ENCODE results near the gene PCDH9.

PCDH9 gene

GRCh38 chr13:66837246-66837645, 392.9 kb downstream of the PCDH9 start:
- H3K4me3 Mint-ChIP-seq, result no peak overlapping the region

GRCh38 chr13:66835040-66835628, 395.0 kb downstream of the PCDH9 start:
- Mint-ChIP-seq H3K4me3 (no peak overlapping the region), H3K36me3 (ENCODE audit: low read depth) (no peaks in the 10 kb centered on the region), H3K4me1 (no peaks in the 10 kb centered on the region), H3K27me3 (no peaks in the 10 kb centered on the region), H3K27ac (no peak overlapping the region), H3K9me3 (no peaks in the 10 kb centered on the region)
- ATAC-seq, result no peak
- no peak for DNase-seq

More at GRCh38 chr13:66837246-66837645, 392.9 kb downstream of the PCDH9 start:
- Mint-ChIP-seq H3K27me3 (no peaks in the 10 kb centered on the region), H3K36me3 (ENCODE audit: low read depth) (no peaks in the 10 kb centered on the region), H3K27ac (no peak overlapping the region), H3K4me1 (no peaks in the 10 kb centered on the region), H3K9me3 (no peaks in the 10 kb centered on the region)
- DNase-seq (no peak), ATAC-seq (no peak)

GRCh38 chr13:66830940-66831716, 399.0 kb downstream of the PCDH9 start:
- Mint-ChIP-seq H3K4me1 (no peaks in the 10 kb centered on the region), H3K4me3 (no peak overlapping the region), H3K36me3 (ENCODE audit: low read depth) (no peaks in the 10 kb centered on the region), H3K27me3 (no peaks in the 10 kb centered on the region), H3K9me3 (no peaks in the 10 kb centered on the region), H3K27ac (no peak overlapping the region)
- no peak for DNase-seq
- ATAC-seq, result no peak

GRCh38 chr13:66829803-66830202, 400.3 kb downstream of the PCDH9 start:
- Mint-ChIP-seq H3K4me1 (no peaks in the 10 kb centered on the region), H3K36me3 (ENCODE audit: low read depth) (no peaks in the 10 kb centered on the region), H3K9me3 (no peaks in the 10 kb centered on the region), H3K27me3 (no peaks in the 10 kb centered on the region), H3K27ac (no peak overlapping the region), H3K4me3 (no peak overlapping the region)
- DNase-seq (no peak), ATAC-seq (no peak)

GRCh38 chr13:66826398-66826797, 403.7 kb downstream of the PCDH9 start:
- Mint-ChIP-seq H3K4me1 (no peaks in the 10 kb centered on the region), H3K4me3 (no peak overlapping the region), H3K9me3 (no peaks in the 10 kb centered on the region), H3K27me3 (no peaks in the 10 kb centered on the region), H3K27ac (no peak overlapping the region), H3K36me3 (ENCODE audit: low read depth) (no peaks in the 10 kb centered on the region)
- ATAC-seq (no peak), DNase-seq (no peak)

GRCh38 chr13:66821551-66821950, 408.6 kb downstream of the PCDH9 start:
- Mint-ChIP-seq H3K27ac (no peak overlapping the region), H3K4me1 (no peaks in the 10 kb centered on the region), H3K9me3 (no peaks in the 10 kb centered on the region), H3K36me3 (ENCODE audit: low read depth) (no peaks in the 10 kb centered on the region), H3K27me3 (no peaks in the 10 kb centered on the region), H3K4me3 (no peak overlapping the region)
- ATAC-seq (no peak), DNase-seq (no peak)

- Mint-ChIP-seq H3K27me3 (no peaks in the 10 kb centered on the region), H3K9me3 (peaks cover 26% of the 10 kb centered on the region), H3K4me1 (no peaks in the 10 kb centered on the region), H3K36me3 (ENCODE audit: low read depth) (no peaks in the 10 kb centered on the region), H3K27ac (no peak overlapping the region), H3K4me3 (no peak overlapping the region)
- no peak for ATAC-seq
- DNase-seq, result no peak
Measured at GRCh38 chr13:66811455-66811854, 418.7 kb downstream of the PCDH9 start.

- Mint-ChIP-seq H3K36me3 (ENCODE audit: low read depth) (no peaks in the 10 kb centered on the region), H3K9me3 (peaks cover 19% of the 10 kb centered on the region), H3K4me3 (no peak overlapping the region), H3K27me3 (no peaks in the 10 kb centered on the region), H3K27ac (no peak overlapping the region), H3K4me1 (no peaks in the 10 kb centered on the region)
- ATAC-seq (no peak), DNase-seq (no peak)
Measured at GRCh38 chr13:66809485-66809884, 420.7 kb downstream of the PCDH9 start.

GRCh38 chr13:66807251-66807650, 422.9 kb downstream of the PCDH9 start:
- Mint-ChIP-seq H3K27ac (no peak overlapping the region), H3K9me3 (peaks cover 7% of the 10 kb centered on the region), H3K36me3 (ENCODE audit: low read depth) (no peaks in the 10 kb centered on the region), H3K4me1 (no peaks in the 10 kb centered on the region), H3K4me3 (no peak overlapping the region), H3K27me3 (no peaks in the 10 kb centered on the region)
- ATAC-seq, result no peak
- DNase-seq, result no peak

- H3K4me1 Mint-ChIP-seq, result no peaks in the 10 kb centered on the region
- no peaks in the 10 kb centered on the region for H3K9me3 Mint-ChIP-seq
- no peaks in the 10 kb centered on the region for H3K27me3 Mint-ChIP-seq
- DNase-seq (no peak), ATAC-seq (no peak)
- no peaks in the 10 kb centered on the region for H3K36me3 Mint-ChIP-seq (ENCODE audit: low read depth)
- no peak overlapping the region for H3K4me3 Mint-ChIP-seq
- H3K27ac Mint-ChIP-seq, result no peak overlapping the region
Measured at GRCh38 chr13:66805657-66806056, 424.5 kb downstream of the PCDH9 start.

- Mint-ChIP-seq H3K36me3 (ENCODE audit: low read depth) (no peaks in the 10 kb centered on the region), H3K27ac (no peak overlapping the region), H3K9me3 (peaks cover 6% of the 10 kb centered on the region), H3K4me1 (no peaks in the 10 kb centered on the region), H3K27me3 (no peaks in the 10 kb centered on the region), H3K4me3 (no peak overlapping the region)
- DNase-seq (no peak), ATAC-seq (no peak)
Measured at GRCh38 chr13:66803808-66804456, 426.2 kb downstream of the PCDH9 start.

GRCh38 chr13:66803013-66803807, 426.9 kb downstream of the PCDH9 start:
- no peak for ATAC-seq
- H3K27me3 Mint-ChIP-seq, result no peaks in the 10 kb centered on the region
- H3K4me3 Mint-ChIP-seq, result no peak overlapping the region
- no peak overlapping the region for H3K27ac Mint-ChIP-seq
- H3K4me1 Mint-ChIP-seq, result no peaks in the 10 kb centered on the region
- DNase-seq, result no peak
- H3K9me3 Mint-ChIP-seq, result peaks cover 6% of the 10 kb centered on the region
- H3K36me3 Mint-ChIP-seq (ENCODE audit: low read depth), result no peaks in the 10 kb centered on the region

- Mint-ChIP-seq H3K27me3 (no peaks in the 10 kb centered on the region), H3K27ac (no peak overlapping the region), H3K9me3 (peaks cover 6% of the 10 kb centered on the region), H3K36me3 (ENCODE audit: low read depth) (no peaks in the 10 kb centered on the region), H3K4me3 (no peak overlapping the region), H3K4me1 (no peaks in the 10 kb centered on the region)
- DNase-seq, result no peak
- ATAC-seq, result no peak
Measured at GRCh38 chr13:66795636-66796035, 434.5 kb downstream of the PCDH9 start.

GRCh38 chr13:66794340-66795031, 435.6 kb downstream of the PCDH9 start:
- no peak for DNase-seq
- H3K9me3 Mint-ChIP-seq, result no peaks in the 10 kb centered on the region
- no peaks in the 10 kb centered on the region for H3K4me1 Mint-ChIP-seq
- ATAC-seq, result no peak
- no peak overlapping the region for H3K4me3 Mint-ChIP-seq
- H3K27me3 Mint-ChIP-seq, result no peaks in the 10 kb centered on the region
- H3K27ac Mint-ChIP-seq, result no peak overlapping the region
- no peaks in the 10 kb centered on the region for H3K36me3 Mint-ChIP-seq (ENCODE audit: low read depth)

All from activated naive CD8-positive, alpha-beta T cell treated with anti-CD3 and anti-CD28 coated beads, Interleukin-2, amount 50 U/mL, for 24 hours (primary cell).